Measurements from ENCODE around the gene CTDP1.

DNA sequence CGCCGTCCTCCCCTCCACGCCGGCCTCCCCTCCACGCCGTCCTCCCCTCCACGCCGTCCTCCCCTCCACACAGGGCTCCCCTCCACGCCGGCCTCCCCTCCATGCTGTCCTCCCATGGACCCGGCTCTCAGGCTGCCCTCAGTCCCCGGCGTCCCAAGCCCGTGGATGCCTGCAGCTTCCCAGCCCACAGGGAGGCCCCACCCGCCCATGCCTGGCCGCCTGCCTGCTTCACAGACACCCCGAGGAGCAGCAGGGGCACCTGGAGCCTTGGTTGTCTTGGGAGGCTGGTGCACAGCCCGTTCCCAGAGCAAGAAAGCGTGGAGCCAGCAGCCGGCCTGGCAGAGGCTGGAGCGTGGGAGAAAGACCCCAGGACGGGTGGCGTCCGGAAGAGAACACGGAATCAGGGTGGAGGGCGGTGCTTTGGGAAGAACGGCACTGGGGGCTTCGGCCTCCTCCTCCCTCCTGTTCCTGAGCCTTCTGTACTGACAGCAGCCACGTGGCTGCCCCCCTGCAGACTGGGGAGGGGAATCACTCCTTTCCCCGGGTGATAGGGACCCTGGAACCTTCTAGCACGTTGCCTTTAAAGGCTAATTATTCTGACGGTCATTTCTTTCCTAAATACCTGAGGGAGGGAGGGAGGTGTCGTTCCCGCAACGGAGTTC is 92.0 kb downstream of the CTDP1 start:
- TF ChIP-seq, protein P1, sequence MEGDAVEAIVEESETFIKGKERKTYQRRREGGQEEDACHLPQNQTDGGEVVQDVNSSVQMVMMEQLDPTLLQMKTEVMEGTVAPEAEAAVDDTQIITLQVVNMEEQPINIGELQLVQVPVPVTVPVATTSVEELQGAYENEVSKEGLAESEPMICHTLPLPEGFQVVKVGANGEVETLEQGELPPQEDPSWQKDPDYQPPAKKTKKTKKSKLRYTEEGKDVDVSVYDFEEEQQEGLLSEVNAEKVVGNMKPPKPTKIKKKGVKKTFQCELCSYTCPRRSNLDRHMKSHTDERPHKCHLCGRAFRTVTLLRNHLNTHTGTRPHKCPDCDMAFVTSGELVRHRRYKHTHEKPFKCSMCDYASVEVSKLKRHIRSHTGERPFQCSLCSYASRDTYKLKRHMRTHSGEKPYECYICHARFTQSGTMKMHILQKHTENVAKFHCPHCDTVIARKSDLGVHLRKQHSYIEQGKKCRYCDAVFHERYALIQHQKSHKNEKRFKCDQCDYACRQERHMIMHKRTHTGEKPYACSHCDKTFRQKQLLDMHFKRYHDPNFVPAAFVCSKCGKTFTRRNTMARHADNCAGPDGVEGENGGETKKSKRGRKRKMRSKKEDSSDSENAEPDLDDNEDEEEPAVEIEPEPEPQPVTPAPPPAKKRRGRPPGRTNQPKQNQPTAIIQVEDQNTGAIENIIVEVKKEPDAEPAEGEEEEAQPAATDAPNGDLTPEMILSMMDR (IDR thresholded peaks at IDR 0.05), result no peak
- TF ChIP-seq POLR2A (IDR thresholded peaks at IDR 0.05), result no peak

Data from body of pancreas (tissue), 4 donors.